HT1080 (cell line): ENCODE results near the gene CSNK1G3. TPM values are rescaled to one million over a fixed set of nuclear protein-coding genes. Genes with fewer than 3 reads are reported as not detected.

Experiments used
- DNase-seq: peaks from one replicate; pipeline ENCODE4 v3.0.0-alpha.2; 2015; ENCODE audit warnings: low read depth
- total RNA-seq: library from RNA; depleted of rRNA; stranded (reverse); fragments of >200 nt; shearing (Covaris generic); gene quantifications from 2 replicates; pipeline ENCODE4 v1.2.3, GENCODE V29; 2014

The CSNK1G3 gene
- total RNA-seq, 1 experiment from 2014 or later = 60.1 TPM

- DNase-seq = peak; percentile 48
Observed at GRCh38 chr5:123512611-123513461, 859 bp downstream of the CSNK1G3 start.

GRCh38 chr5:123514615-123515355 lies 2.8 kb downstream of the CSNK1G3 start:
- DNase-seq = no peak

GRCh38 chr5:123515904-123516303 lies 3.9 kb downstream of the CSNK1G3 start:
- DNase-seq = no peak

GRCh38 chr5:123517476-123517875 lies 5.5 kb downstream of the CSNK1G3 start:
- no peak for DNase-seq

DNA sequence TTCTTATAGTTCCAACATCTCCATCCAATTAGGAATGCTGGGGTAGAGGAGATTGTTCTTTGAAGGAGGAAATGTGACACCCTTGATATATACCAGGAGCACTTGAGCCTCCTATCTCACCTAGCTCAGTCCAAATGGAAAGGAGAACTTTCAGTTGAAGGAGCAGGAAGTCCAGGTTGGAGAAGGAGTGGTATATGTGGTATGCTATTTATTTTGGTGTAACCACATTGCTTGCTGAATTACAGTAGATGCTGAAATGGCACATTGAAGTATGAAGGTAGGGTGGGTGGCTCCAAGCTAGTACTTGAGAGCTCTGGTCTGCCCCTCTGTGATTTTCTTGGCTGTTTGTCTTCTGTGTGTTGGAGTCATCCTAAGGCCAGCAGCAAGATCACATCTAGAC lies 6.1 kb downstream of the CSNK1G3 start:
- DNase-seq = no peak

GRCh38 chr5:123520677-123521247 lies 8.8 kb downstream of the CSNK1G3 start:
- no peak for DNase-seq

DNA sequence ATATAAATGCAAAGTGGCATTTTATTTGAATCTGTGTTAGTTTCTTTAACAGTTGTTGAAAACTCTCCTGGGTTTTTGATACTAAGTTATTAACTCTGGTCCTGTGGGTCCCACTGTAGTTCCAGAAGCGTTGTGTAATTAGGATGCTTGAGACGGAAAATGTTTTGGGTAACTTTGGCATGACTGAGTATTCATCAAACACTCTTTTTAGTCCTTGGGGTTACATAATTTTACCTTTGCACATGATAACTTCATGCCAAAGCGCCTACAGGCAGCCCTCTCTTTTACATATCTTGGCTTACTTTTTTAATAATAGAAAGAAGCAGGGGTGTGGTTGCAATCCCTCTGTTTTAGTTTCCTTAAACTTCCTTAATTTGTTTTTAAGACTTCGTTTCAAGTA lies 12.2 kb downstream of the CSNK1G3 start:
- DNase-seq = no peak

- DNase-seq = no peak
Observed at GRCh38 chr5:123527190-123527589, 15.2 kb downstream of the CSNK1G3 start.

DNA sequence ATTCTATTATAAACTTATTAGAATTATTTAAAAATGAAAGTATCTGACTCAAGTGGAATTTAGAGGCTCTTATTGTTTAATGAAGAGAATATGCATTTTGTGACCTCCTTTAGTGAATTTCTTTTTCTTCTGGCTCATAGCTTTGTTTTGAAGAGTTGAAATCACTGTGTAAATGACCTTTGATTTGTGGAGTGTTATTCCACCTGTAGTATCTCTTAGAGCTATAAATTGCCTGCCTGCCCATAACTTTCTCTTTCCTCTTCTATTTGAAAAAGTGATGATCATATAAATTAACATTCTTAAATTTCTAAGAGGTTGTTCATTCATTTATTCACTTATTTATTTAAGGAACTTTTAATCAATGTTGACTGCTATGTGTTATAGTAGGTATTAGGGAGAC lies 16.1 kb downstream of the CSNK1G3 start:
- DNase-seq = no peak

DNA sequence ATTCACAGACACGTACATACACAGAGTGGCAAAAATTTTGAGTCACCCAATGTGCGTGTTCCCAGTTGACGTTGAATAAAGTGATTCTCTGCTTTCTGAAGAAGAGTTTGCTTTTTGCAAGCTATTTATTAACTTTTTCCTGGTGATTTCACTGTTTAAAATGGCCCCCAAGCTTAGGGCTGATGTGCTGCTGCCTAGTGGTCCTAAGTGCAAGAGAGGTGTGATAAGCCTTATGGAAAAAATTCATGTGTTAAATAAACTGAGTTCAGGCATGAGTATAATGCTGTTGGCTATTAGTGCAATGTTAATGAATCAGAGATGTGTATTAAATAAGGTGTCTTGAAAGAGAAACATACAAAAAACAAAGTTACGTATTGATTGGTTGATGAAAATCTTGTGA lies 16.9 kb downstream of the CSNK1G3 start:
- no peak for DNase-seq

GRCh38 chr5:123530728-123531127 lies 18.8 kb downstream of the CSNK1G3 start:
- DNase-seq = no peak

- DNase-seq = no peak
Observed at GRCh38 chr5:123535648-123536047, 23.7 kb downstream of the CSNK1G3 start.

DNA sequence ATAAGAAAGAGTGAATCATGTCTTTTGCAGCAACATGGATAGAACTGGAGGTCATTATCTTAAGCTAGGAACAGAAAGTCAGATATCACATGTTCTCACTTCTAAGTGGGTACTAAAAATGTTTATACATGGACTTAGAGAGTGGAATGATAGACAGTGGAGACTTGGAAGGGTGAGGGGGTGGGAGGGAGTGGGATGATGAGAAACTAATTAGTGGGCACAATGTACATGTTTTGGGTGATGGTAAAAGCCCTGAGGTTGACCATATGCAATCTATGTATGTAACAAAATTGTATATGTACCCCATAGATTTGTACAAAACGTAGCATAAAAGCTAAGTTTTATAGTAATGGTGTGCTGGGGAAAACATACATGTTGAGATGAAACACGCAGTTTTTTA lies 25.3 kb downstream of the CSNK1G3 start:
- DNase-seq = no peak

- no peak for DNase-seq
Observed at GRCh38 chr5:123537845-123538244, 25.9 kb downstream of the CSNK1G3 start.

DNA sequence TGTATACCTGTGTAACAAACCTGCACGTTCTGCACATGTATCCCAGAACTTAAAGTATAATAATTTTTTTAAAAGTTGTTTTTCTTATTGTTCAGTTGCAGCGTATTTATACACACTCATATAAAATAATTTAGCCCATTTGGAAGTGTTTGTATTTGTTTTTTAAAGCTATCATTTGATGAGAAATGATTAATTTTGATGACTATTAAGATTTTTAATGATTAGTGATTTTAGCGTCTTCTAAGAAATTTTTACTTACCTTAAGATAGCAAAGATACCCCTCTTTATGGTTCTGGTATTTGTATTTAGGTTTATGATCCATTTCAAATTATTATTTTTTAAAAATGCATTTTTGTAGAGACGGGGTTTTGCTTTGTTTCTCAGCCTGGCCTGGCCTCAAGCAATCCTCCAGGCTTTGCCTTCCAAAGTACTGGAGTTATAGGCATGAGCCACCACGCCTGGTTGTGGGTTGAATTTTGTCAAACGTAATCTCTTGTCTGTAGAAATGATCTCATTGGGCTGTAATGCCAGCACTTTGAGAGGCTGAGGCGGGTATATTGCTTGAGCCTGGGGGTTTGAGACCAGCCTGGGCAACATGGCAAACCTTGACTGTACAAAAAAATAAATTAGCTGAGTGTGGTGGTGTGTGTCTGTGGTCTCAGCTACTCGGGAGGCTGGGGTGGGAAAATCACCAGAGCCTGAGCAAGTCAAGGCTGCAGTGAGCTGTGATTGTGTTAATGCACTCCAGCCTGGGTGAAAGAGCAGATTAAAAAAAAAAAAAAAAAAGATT lies 26.9 kb downstream of the CSNK1G3 start:
- DNase-seq = no peak

- no peak for DNase-seq
Observed at GRCh38 chr5:123540534-123540933, 28.6 kb downstream of the CSNK1G3 start.

- no peak for DNase-seq
Observed at GRCh38 chr5:123543438-123543837, 31.5 kb downstream of the CSNK1G3 start.

DNA sequence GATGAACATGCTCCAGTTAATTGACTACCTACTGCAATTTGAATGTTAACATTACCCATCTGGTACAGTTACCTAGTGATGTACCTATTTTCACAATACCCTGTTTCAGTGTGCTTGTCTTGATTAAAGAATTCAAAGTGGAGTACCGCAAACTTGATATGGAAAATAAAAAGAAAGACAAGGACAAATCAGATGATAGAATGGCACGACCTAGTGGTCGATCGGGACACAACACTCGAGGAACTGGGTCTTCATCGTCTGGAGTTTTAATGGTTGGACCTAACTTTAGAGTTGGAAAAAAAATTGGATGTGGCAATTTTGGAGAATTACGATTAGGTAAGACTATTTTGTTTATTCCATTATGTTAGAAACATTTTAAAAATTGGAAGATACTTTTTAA lies 33.5 kb downstream of the CSNK1G3 start:
- peak; percentile 25 for DNase-seq

DNA sequence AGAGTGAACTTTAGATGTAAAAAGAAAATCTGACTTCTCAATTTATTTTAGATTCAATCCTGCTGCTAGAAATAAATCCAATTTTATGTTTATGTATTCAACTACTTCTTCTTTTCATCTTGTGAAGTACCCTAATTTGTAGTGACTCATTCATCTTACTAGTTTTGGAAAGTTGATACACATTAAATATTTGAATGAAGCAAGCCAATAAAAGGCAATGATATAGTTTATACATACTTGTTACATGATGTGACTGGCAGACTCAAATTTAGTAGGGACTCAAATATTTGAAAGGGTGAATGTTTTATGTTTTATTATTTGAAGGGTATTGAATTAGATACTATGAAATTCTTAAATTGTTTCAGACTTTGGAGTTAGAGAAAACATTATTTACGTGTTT lies 34.7 kb downstream of the CSNK1G3 start:
- DNase-seq = no peak

DNA sequence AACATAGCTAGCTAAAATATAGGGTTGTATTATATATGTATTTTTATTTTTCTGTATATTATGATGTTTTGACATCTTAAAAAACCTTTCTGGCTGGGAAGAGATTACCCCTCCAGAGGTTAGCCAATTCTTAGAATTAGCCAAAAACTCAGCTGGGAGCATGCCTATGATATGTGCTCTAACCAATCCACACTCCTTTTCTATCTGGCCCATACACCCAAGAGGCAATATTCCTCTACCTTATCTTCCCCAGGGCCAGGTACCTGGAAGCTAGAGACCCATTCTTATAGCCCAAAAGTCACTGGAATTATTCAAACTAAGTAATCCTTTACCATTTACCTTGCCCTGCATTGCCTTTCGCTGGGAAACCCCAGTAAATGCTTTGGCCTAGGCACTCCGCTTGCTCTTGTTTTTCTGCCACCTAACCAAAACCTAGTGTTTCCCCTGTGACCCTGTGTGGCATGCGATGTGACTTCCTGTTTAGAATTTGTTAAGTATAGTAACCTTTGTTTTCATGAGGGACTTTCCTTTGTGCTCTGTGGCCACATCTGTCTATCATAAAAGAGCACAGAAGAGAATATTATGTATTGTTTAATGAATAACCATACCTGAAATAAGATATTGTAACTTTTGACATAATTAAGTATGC lies 37.4 kb downstream of the CSNK1G3 start:
- DNase-seq = no peak

GRCh38 chr5:123554601-123555000 lies 42.6 kb downstream of the CSNK1G3 start:
- DNase-seq = no peak
